A673 (cell line): ENCODE measurements around the gene DLG2. TPM values are rescaled to one million over a fixed set of nuclear protein-coding genes. Genes with fewer than 3 reads are reported as not detected.

Experiments
- BruUV-seq: library from RNA; stranded (reverse); fragments of 400-500 nt; replicated peaks from 2 replicates; lab custom pipeline; 2021; lab: Mats Ljungman, UMichigan
- CTCF ChIA-PET: fragments of 300-600 bp; sonication (Branson Sonifier 250); formaldehyde crosslinking; loops from one replicate; lab custom pipeline; 2022; ENCODE audit warnings: antibody characterized with exemption; lab: Charles Lee
- POLR2A ChIA-PET: fragments of 300-600 bp; sonication (Branson Sonifier 250); formaldehyde crosslinking; loops from one replicate; lab custom pipeline; 2022; ENCODE audit warnings: antibody characterized with exemption; ENCODE audit not compliant: low non-redundant PET; lab: Charles Lee
- DNase-seq: peaks from one replicate; pipeline ENCODE4 v3.0.0-alpha.2; 2015; ENCODE audit warnings: low spot score
- H3K27ac ChIP-seq: fragments of 200-600 bp; sonication (generic); 2 replicates; pipeline ENCODE4 v1.5.1; 2016; ENCODE audit warnings: mixed run types, low read depth, mild to moderate bottlenecking, mixed read lengths, antibody characterized with exemption, low read length; ENCODE audit not compliant: poor library complexity, severe bottlenecking
- H3K27me3 ChIP-seq: fragments of 200-600 bp; sonication (generic); replicated peaks from 2 replicates; pipeline ENCODE4 v1.6.1; 2017; ENCODE audit warnings: mixed run types, low read depth, mild to moderate bottlenecking, mixed read lengths, antibody characterized with exemption, low read length; ENCODE audit not compliant: insufficient read depth, poor library complexity
- H3K36me3 ChIP-seq: fragments of 200-600 bp; sonication (generic); 2 replicates; pipeline ENCODE4 v1.6.1; 2016; ENCODE audit warnings: mixed run types, mild to moderate bottlenecking, mixed read lengths, antibody characterized with exemption, low read length; ENCODE audit not compliant: insufficient read depth, poor library complexity, severe bottlenecking
- H3K4me1 ChIP-seq: fragments of 200-600 bp; sonication (generic); 2 replicates; pipeline ENCODE4 v1.6.1; 2017; ENCODE audit warnings: mixed run types, mild to moderate bottlenecking, mixed read lengths, antibody characterized with exemption, low read length; ENCODE audit not compliant: insufficient read depth, poor library complexity, severe bottlenecking
- H3K4me3 ChIP-seq: fragments of 200-600 bp; sonication (generic); 2 replicates; pipeline ENCODE4 v1.5.1; 2016; ENCODE audit warnings: low read depth, mixed run types, mild to moderate bottlenecking, mixed read lengths, low read length; ENCODE audit not compliant: poor library complexity, severe bottlenecking
- H3K9me3 ChIP-seq: fragments of 200-600 bp; sonication (generic); 2 replicates; pipeline ENCODE4 v1.6.1; 2016; ENCODE audit warnings: mixed run types, low read depth, mild to moderate bottlenecking, mixed read lengths, antibody characterized with exemption, low read length; ENCODE audit not compliant: poor library complexity, severe bottlenecking
- CTCF ChIP-seq: fragments of 300-800, 200-600 bp; sonication (generic); conservative IDR thresholded peaks from 2 replicates; pipeline ENCODE4 v1.5.1; 2017; ENCODE audit warnings: low read depth, mild to moderate bottlenecking, antibody characterized with exemption, low read length, moderate library complexity, mixed read lengths
- EZH2 ChIP-seq: fragments of 200-600 bp; sonication (generic); IDR thresholded peaks from 2 replicates; pipeline ENCODE4 v1.6.1; 2017; ENCODE audit warnings: borderline replicate concordance, low read depth, mild to moderate bottlenecking, mixed read lengths, antibody characterized with exemption, low read length; ENCODE audit not compliant: poor library complexity, severe bottlenecking
- intact Hi-C: fragments of 100-400 bp; cut with micrococcal nuclease; formaldehyde crosslinking; loops from one replicate; pipeline ENCODE4 v1.10.0; 2022; ENCODE audit not compliant: unreplicated experiment
- total RNA-seq: library from RNA; stranded (reverse); gene quantifications from 2 replicates; pipeline ENCODE4 v1.2.3, GENCODE V29; 2021

DLG2 gene
- total RNA-seq, 1 experiment from 2014 or later, result 277 TPM

GRCh38 chr11:84950569-84951270, 676.4 kb downstream of the DLG2 start:
- BruUV-seq, result no TSS peak
- Histone ChIP-seq H3K4me3 (no peak overlapping the region), H3K36me3 (no peaks in the 10 kb centered on the region), H3K27ac (no peak overlapping the region), H3K9me3 (no peaks in the 10 kb centered on the region), H3K27me3 (no peaks in the 10 kb centered on the region), H3K4me1 (no peaks in the 10 kb centered on the region)
- CTCF ChIA-PET, result no interaction called here
- intact Hi-C loops, result no loop called here
- POLR2A ChIA-PET, result no interaction called here
- no peak for TF ChIP-seq EZH2
- no peak for TF ChIP-seq CTCF
- no peak for DNase-seq

GRCh38 chr11:84947970-84948580, 679.1 kb downstream of the DLG2 start:
- TF ChIP-seq CTCF (no peak), EZH2 (no peak)
- BruUV-seq, result no TSS peak
- H3K9me3 ChIP-seq, result no peaks in the 10 kb centered on the region
- ChIA-PET CTCF (no interaction called here), POLR2A (no interaction called here)
- no peak overlapping the region for H3K4me3 ChIP-seq
- no peaks in the 10 kb centered on the region for H3K27me3 ChIP-seq
- DNase-seq, result peak; percentile 22
- intact Hi-C loops, result no loop called here
- H3K27ac ChIP-seq, result no peak overlapping the region
- H3K4me1 ChIP-seq, result no peaks in the 10 kb centered on the region
- H3K36me3 ChIP-seq, result no peaks in the 10 kb centered on the region

GRCh38 chr11:84947070-84947469, 680.1 kb downstream of the DLG2 start:
- ChIA-PET POLR2A (no interaction called here), CTCF (no interaction called here)
- H3K36me3 ChIP-seq, result no peaks in the 10 kb centered on the region
- no peak for DNase-seq
- H3K27me3 ChIP-seq, result no peaks in the 10 kb centered on the region
- BruUV-seq, result no TSS peak
- no peak overlapping the region for H3K4me3 ChIP-seq
- no peaks in the 10 kb centered on the region for H3K9me3 ChIP-seq
- H3K4me1 ChIP-seq, result no peaks in the 10 kb centered on the region
- intact Hi-C loops, result no loop called here
- no peak overlapping the region for H3K27ac ChIP-seq
- TF ChIP-seq CTCF, result no peak
- no peak for TF ChIP-seq EZH2
